GM23338 (cell line): ENCODE results near the gene NEK11. TPM values are rescaled to one million over a fixed set of nuclear protein-coding genes. Genes with fewer than 3 reads are reported as not detected.

Experiments used
- ATAC-seq: fragments of 200-7000 bp; cut with Tn5 transposase; 3 replicates; pipeline ENCODE4 v1.9.1; 2020
- DNase-seq: peaks from one replicate; pipeline ENCODE4 v3.0.0-alpha.2; 2015; ENCODE audit warnings: low spot score
- H2AFZ ChIP-seq: fragments of 200-600 bp; sonication (generic); 2 replicates; pipeline ENCODE4 v1.8.0; 2016; ENCODE audit warnings: antibody characterized with exemption, mild to moderate bottlenecking, moderate library complexity
- H3F3A ChIP-seq: fragments of 200-600 bp; sonication (generic); replicated peaks from 2 replicates; pipeline ENCODE4 v1.8.0; 2017; ENCODE audit warnings: antibody characterized with exemption, mixed run types, low read depth
- H3K27ac ChIP-seq: fragments of 200-600 bp; sonication (generic); 2 replicates; pipeline ENCODE4 v1.6.1; 2016; ENCODE audit warnings: low read depth
- H3K27me3 ChIP-seq: fragments of 200-600 bp; sonication (generic); 2 replicates; pipeline ENCODE4 v1.8.0; 2016; ENCODE audit warnings: mild to moderate bottlenecking, mixed run types, moderate library complexity; ENCODE audit not compliant: insufficient read depth
- H3K36me3 ChIP-seq: fragments of 200-600 bp; sonication (generic); 2 replicates; pipeline ENCODE4 v1.8.0; 2016; ENCODE audit warnings: mild to moderate bottlenecking; ENCODE audit not compliant: insufficient read depth
- H3K4me1 ChIP-seq: fragments of 200-600 bp; sonication (generic); 2 replicates; pipeline ENCODE4 v1.8.0; 2016; ENCODE audit warnings: mild to moderate bottlenecking, moderate library complexity; ENCODE audit not compliant: insufficient read depth
- H3K4me2 ChIP-seq: fragments of 200-600 bp; sonication (generic); 2 replicates; pipeline ENCODE4 v1.7.1; 2017; ENCODE audit warnings: mixed run types
- H3K4me3 ChIP-seq: fragments of 200-600 bp; sonication (generic); 2 replicates; pipeline ENCODE4 v1.6.1; 2016; ENCODE audit warnings: mixed run types
- H3K79me2 ChIP-seq: fragments of 200-600 bp; sonication (generic); replicated peaks from 2 replicates; pipeline ENCODE4 v1.8.0; 2017; ENCODE audit warnings: mild to moderate bottlenecking; ENCODE audit not compliant: insufficient read depth
- H3K9me2 ChIP-seq: fragments of 200-600 bp; sonication (generic); 2 replicates; pipeline ENCODE4 v1.8.0; 2017; ENCODE audit not compliant: insufficient read depth
- H4K20me1 ChIP-seq: fragments of 200-600 bp; sonication (generic); replicated peaks from 2 replicates; pipeline ENCODE4 v1.8.0; 2017; ENCODE audit warnings: mild to moderate bottlenecking; ENCODE audit not compliant: insufficient read depth
- H3K27ac Mint-ChIP-seq: 2 replicates; pipeline ENCODE4 v1.8.0; 2020; ENCODE audit warnings: inconsistent platforms, mild to moderate bottlenecking, moderate library complexity, mixed read lengths
- H3K27me3 Mint-ChIP-seq: 3 replicates; pipeline ENCODE4 v1.8.0; 2022; ENCODE audit warnings: low read depth, mild to moderate bottlenecking, moderate library complexity, mixed read lengths, inconsistent platforms; ENCODE audit not compliant: insufficient read depth, poor library complexity
- H3K36me3 Mint-ChIP-seq: 3 replicates; pipeline ENCODE4 v1.8.0; 2021; ENCODE audit warnings: low read depth, mild to moderate bottlenecking, inconsistent platforms, moderate library complexity, mixed read lengths
- H3K4me1 Mint-ChIP-seq: 3 replicates; pipeline ENCODE4 v1.8.0; 2020; ENCODE audit warnings: mild to moderate bottlenecking, inconsistent platforms, mixed read lengths
- H3K4me3 Mint-ChIP-seq: 3 replicates; pipeline ENCODE4 v1.8.0; 2021; ENCODE audit warnings: moderate library complexity, mild to moderate bottlenecking, inconsistent platforms, mixed read lengths
- H3K9me3 Mint-ChIP-seq: 3 replicates; pipeline ENCODE4 v1.8.0; 2020; ENCODE audit warnings: moderate library complexity, mild to moderate bottlenecking, inconsistent platforms, mixed read lengths
- CREB1 ChIP-seq: fragments of 250-450 bp; sonication (Bioruptor Pico); IDR thresholded peaks from 2 replicates; pipeline ENCODE4 v1.5.0; 2020; ENCODE audit warnings: low read depth, mild to moderate bottlenecking, moderate library complexity
- CTCF ChIP-seq, 2 experiments: fragments of 200-600 bp in 1 of 2; sonication (generic) in 1 of 2; conservative IDR thresholded peaks; 2 replicates each; pipeline versions ENCODE4 v1.5.1 to v1.6.1; 2016 to 2017; ENCODE audit warnings: antibody characterized with exemption in 2 of 2, low read depth in 2 of 2, mild to moderate bottlenecking in 2 of 2, moderate library complexity in 1 of 2
- EZH2 ChIP-seq: fragments of 200-600 bp; sonication (generic); IDR thresholded peaks from one replicate; pipeline ENCODE4 v1.8.0; 2017; ENCODE audit warnings: antibody characterized with exemption, mild to moderate bottlenecking, low read depth; ENCODE audit not compliant: unreplicated experiment
- JUNB ChIP-seq: IDR thresholded peaks from one replicate; pipeline ENCODE4 v1.6.1; 2016; ENCODE audit warnings: antibody characterized with exemption; ENCODE audit not compliant: unreplicated experiment
- NANOG ChIP-seq: IDR thresholded peaks from 2 replicates; pipeline ENCODE4 v1.6.1; 2016; ENCODE audit warnings: antibody characterized with exemption, borderline replicate concordance
- POLR2AphosphoS5 ChIP-seq: IDR thresholded peaks from 2 replicates; pipeline ENCODE4 v1.6.1; 2016; ENCODE audit warnings: antibody characterized with exemption, low read depth
- REST ChIP-seq: IDR thresholded peaks from one replicate; pipeline ENCODE4 v1.6.1; 2018; ENCODE audit warnings: antibody characterized with exemption; ENCODE audit not compliant: unreplicated experiment
- STAT1 ChIP-seq: IDR thresholded peaks from one replicate; pipeline ENCODE4 v1.6.1; 2016; ENCODE audit warnings: antibody characterized with exemption; ENCODE audit not compliant: unreplicated experiment
- ZNF114 ChIP-seq: fragments of 250-450 bp; sonication (Bioruptor Pico); IDR thresholded peaks from 2 replicates; pipeline ENCODE4 v1.5.0; 2020; ENCODE audit warnings: mild to moderate bottlenecking, moderate library complexity
- ZNF331 ChIP-seq: fragments of 250-450 bp; sonication (Bioruptor Pico); IDR thresholded peaks from 2 replicates; pipeline ENCODE4 v1.5.0; 2020; ENCODE audit warnings: low read depth, mild to moderate bottlenecking, moderate library complexity
- polyA plus RNA-seq: library from polyadenylated mRNA; unstranded; fragments of >200 nt; fragmentation: Nextera tagmentation; extraction: Ambion mirVana; gene quantifications from 2 replicates; pipeline ENCODE4 v1.2.1, GENCODE V29; 2016
- total RNA-seq: library from RNA; depleted of rRNA; stranded (reverse); fragments of >200 nt; shearing (Covaris generic); gene quantifications from 2 replicates; pipeline ENCODE4 v1.2.3, GENCODE V29; 2014
- TF ChIP-seq, protein P1 (sequence below): fragments of 250-450 bp; sonication (Bioruptor Pico); IDR thresholded peaks from 2 replicates; pipeline ENCODE4 v1.5.0; 2020; ENCODE audit warnings: mild to moderate bottlenecking, moderate library complexity
- TF ChIP-seq, protein P2 (sequence below): IDR thresholded peaks from 2 replicates; pipeline ENCODE4 v1.6.1; 2016; ENCODE audit warnings: antibody characterized with exemption

The NEK11 gene
- total and polyA plus RNA-seq, 2 experiments from 2014 or later = 0.80 to 1.1 TPM

- TF ChIP-seq, protein P1, sequence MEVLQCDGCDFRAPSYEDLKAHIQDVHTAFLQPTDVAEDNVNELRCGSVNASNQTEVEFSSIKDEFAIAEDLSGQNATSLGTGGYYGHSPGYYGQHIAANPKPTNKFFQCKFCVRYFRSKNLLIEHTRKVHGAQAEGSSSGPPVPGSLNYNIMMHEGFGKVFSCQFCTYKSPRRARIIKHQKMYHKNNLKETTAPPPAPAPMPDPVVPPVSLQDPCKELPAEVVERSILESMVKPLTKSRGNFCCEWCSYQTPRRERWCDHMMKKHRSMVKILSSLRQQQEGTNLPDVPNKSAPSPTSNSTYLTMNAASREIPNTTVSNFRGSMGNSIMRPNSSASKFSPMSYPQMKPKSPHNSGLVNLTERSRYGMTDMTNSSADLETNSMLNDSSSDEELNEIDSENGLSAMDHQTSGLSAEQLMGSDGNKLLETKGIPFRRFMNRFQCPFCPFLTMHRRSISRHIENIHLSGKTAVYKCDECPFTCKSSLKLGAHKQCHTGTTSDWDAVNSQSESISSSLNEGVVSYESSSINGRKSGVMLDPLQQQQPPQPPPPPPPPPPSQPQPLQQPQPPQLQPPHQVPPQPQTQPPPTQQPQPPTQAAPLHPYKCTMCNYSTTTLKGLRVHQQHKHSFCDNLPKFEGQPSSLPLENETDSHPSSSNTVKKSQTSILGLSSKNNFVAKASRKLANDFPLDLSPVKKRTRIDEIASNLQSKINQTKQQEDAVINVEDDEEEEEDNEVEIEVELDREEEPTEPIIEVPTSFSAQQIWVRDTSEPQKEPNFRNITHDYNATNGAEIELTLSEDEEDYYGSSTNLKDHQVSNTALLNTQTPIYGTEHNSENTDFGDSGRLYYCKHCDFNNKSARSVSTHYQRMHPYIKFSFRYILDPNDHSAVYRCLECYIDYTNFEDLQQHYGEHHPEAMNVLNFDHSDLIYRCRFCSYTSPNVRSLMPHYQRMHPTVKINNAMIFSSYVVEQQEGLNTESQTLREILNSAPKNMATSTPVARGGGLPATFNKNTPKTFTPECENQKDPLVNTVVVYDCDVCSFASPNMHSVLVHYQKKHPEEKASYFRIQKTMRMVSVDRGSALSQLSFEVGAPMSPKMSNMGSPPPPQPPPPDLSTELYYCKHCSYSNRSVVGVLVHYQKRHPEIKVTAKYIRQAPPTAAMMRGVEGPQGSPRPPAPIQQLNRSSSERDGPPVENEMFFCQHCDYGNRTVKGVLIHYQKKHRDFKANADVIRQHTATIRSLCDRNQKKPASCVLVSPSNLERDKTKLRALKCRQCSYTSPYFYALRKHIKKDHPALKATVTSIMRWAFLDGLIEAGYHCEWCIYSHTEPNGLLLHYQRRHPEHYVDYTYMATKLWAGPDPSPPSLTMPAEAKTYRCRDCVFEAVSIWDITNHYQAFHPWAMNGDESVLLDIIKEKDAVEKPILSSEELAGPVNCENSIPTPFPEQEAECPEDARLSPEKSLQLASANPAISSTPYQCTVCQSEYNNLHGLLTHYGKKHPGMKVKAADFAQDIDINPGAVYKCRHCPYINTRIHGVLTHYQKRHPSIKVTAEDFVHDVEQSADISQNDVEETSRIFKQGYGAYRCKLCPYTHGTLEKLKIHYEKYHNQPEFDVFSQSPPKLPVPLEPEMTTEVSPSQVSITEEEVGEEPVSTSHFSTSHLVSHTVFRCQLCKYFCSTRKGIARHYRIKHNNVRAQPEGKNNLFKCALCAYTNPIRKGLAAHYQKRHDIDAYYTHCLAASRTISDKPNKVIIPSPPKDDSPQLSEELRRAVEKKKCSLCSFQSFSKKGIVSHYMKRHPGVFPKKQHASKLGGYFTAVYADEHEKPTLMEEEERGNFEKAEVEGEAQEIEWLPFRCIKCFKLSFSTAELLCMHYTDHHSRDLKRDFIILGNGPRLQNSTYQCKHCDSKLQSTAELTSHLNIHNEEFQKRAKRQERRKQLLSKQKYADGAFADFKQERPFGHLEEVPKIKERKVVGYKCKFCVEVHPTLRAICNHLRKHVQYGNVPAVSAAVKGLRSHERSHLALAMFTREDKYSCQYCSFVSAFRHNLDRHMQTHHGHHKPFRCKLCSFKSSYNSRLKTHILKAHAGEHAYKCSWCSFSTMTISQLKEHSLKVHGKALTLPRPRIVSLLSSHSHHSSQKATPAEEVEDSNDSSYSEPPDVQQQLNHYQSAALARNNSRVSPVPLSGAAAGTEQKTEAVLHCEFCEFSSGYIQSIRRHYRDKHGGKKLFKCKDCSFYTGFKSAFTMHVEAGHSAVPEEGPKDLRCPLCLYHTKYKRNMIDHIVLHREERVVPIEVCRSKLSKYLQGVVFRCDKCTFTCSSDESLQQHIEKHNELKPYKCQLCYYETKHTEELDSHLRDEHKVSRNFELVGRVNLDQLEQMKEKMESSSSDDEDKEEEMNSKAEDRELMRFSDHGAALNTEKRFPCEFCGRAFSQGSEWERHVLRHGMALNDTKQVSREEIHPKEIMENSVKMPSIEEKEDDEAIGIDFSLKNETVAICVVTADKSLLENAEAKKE (CRISPR knock-in tag) = no peak
- TF ChIP-seq NANOG (no peak), POLR2AphosphoS5 (no peak), STAT1 (no peak), REST (no peak)
Measured at GRCh38 chr3:131393051-131393450, 366.4 kb downstream of the NEK11 start (continued).

DNA sequence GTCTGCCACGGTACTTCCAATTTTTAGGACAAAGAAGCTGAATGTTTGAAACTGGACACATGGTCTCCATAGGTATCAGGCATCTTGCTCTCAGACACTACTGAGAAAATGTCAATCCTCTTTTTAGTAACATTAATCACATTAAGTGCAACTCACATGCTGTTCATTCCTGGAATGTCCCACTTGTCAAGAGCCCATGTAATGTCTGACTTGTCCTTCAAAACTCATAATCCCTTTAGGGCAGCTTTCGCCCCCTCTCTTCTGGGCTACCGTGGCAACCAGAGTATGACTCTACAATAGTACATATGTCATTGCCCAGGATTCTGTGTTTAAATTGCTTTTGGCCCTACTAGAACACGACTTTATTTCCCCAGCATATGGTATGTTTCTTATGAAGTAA is 367.2 kb downstream of the NEK11 start:
- no peaks in the 10 kb centered on the region for H3K4me1 ChIP-seq
- TF ChIP-seq ZNF114 (CRISPR knock-in tag) (no peak), CTCF (conservative IDR thresholded peaks at IDR 0.05; ENCODE audit: low read depth in 2 of 2) (no peak), CREB1 (CRISPR knock-in tag) (no peak), ZNF331 (CRISPR knock-in tag) (no peak), JUNB (no peak), EZH2 (no peak)
- TF ChIP-seq, protein P2, sequence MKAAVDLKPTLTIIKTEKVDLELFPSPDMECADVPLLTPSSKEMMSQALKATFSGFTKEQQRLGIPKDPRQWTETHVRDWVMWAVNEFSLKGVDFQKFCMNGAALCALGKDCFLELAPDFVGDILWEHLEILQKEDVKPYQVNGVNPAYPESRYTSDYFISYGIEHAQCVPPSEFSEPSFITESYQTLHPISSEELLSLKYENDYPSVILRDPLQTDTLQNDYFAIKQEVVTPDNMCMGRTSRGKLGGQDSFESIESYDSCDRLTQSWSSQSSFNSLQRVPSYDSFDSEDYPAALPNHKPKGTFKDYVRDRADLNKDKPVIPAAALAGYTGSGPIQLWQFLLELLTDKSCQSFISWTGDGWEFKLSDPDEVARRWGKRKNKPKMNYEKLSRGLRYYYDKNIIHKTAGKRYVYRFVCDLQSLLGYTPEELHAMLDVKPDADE = no peak
- no peak overlapping the region for H2AFZ ChIP-seq
- H3K79me2 ChIP-seq = no peaks in the 10 kb centered on the region
- H3K36me3 Mint-ChIP-seq = no peaks in the 10 kb centered on the region
- H3K27ac Mint-ChIP-seq = no peak overlapping the region
- H3K4me3 ChIP-seq = no peak overlapping the region
- no peaks in the 10 kb centered on the region for H3F3A ChIP-seq
- ATAC-seq = no peak
- no peak overlapping the region for H3K4me3 Mint-ChIP-seq
- no peaks in the 10 kb centered on the region for H3K27me3 Mint-ChIP-seq
- H3K4me2 ChIP-seq = no peak overlapping the region
- DNase-seq = no peak
- H3K27ac ChIP-seq = no peak overlapping the region
- no peaks in the 10 kb centered on the region for H3K27me3 ChIP-seq
- no peaks in the 10 kb centered on the region for H4K20me1 ChIP-seq
- no peaks in the 10 kb centered on the region for H3K36me3 ChIP-seq
- H3K4me1 Mint-ChIP-seq = peaks cover 2% of the 10 kb centered on the region; the same call in 1 of the 3 replicates
- H3K9me2 ChIP-seq = no peaks in the 10 kb centered on the region
- H3K9me3 Mint-ChIP-seq = no peaks in the 10 kb centered on the region
